GM21619 (cell line): ENCODE measurements around the gene PRRG1.
"Not testable (repeated sequence)": the region's sequence is repeated elsewhere in the genome, so short reads cannot be mapped to it uniquely, and the experiment has no call there.

Experiments used
- ATAC-seq: cut with Tn5 transposase; IDR thresholded peaks from one replicate; pipeline ENCODE4 v1.9.1; 2021; ENCODE audit not compliant: unreplicated experiment

PRRG1 gene

GRCh38 chrX:37468124-37468739, 119.1 kb downstream of the PRRG1 start:
- no peak for ATAC-seq

GRCh38 chrX:37470711-37471110, 121.5 kb downstream of the PRRG1 start:
- ATAC-seq: no peak

- no peak for ATAC-seq
These were observed 123.7 kb downstream of the PRRG1 start for GRCh38 chrX:37472836-37473235.

- no peak for ATAC-seq
These were observed 125.3 kb downstream of the PRRG1 start for GRCh38 chrX:37474478-37474877.

GRCh38 chrX:37476571-37477170, 127.5 kb downstream of the PRRG1 start:
- ATAC-seq: no peak

GRCh38 chrX:37484335-37484734, 135.2 kb downstream of the PRRG1 start:
- not testable (repeated sequence) for ATAC-seq

- ATAC-seq: no peak
These were observed 136.3 kb downstream of the PRRG1 start for GRCh38 chrX:37485429-37485828.

- no peak for ATAC-seq
These were observed 138.1 kb downstream of the PRRG1 start for GRCh38 chrX:37487271-37487670.

GRCh38 chrX:37488323-37488722, 139.2 kb downstream of the PRRG1 start:
- ATAC-seq: no peak

GRCh38 chrX:37491686-37492085, 142.5 kb downstream of the PRRG1 start:
- ATAC-seq: no peak

- not testable (repeated sequence) for ATAC-seq
These were observed 146.6 kb downstream of the PRRG1 start for GRCh38 chrX:37495760-37496159.

GRCh38 chrX:37497126-37497525, 148.0 kb downstream of the PRRG1 start:
- ATAC-seq: not testable (repeated sequence)

- not testable (repeated sequence) for ATAC-seq
These were observed 149.2 kb downstream of the PRRG1 start for GRCh38 chrX:37498323-37498722.

GRCh38 chrX:37499649-37500048, 150.5 kb downstream of the PRRG1 start:
- ATAC-seq: not testable (repeated sequence)

- ATAC-seq: no peak
These were observed 155.8 kb downstream of the PRRG1 start for GRCh38 chrX:37504991-37505390.
